Activated CD4-positive, CD25-positive, alpha-beta regulatory T cell treated with anti-CD3 and anti-CD28 coated beads, Interleukin-2, amount 50 U/mL, for 24 hours (primary cell): Measurements from ENCODE around the gene ATP11A.
"Not testable (repeated sequence)": the region's sequence is repeated elsewhere in the genome, so short reads cannot be mapped to it uniquely, and the experiment has no call there.

Source experiments
- ATAC-seq, 2 donors: fragments of 150-1000 bp; cut with Tn5 transposase; one replicate each; pipeline ENCODE4 v1.10.0; 2021; ENCODE audit warnings: mild to moderate bottlenecking in 1 of 2, moderate library complexity in 1 of 2

ATP11A gene

DNA sequence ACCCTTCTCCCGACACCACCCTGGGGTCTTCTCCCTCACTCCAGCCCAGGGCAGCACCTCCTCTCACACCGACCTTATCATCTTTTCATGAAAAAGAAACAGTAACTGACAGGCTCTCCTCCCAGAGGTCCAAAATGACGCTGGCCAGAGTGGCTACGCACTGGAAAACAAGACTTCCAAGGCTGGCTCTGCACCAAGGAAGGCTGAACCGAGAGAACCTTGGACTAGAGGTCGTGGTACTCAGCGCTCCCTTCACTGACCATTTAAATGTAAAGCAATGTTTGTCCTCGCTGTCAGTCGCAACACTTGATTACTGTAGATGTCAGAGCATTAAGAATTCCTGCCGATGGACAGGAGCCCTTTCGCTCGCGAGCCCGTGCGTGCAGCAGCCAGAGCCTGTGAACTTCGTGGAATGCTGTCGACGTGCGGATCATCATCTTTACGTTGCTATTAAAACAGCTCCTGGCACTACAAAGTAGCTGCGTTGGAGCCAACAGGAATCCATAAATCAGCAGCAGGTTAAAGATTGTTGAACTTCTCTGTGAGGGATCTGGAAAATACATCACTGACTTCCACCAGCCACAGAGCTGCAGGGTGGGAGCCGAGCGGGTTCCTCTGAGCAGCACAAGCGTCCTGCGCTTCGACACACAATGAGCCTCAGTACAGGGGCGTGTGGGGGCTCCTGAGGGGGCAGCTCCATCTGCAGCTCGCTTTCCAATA lies 153.7 kb downstream of the ATP11A start:
- ATAC-seq, result no peak

- no peak for ATAC-seq
Observed at GRCh38 chr13:112844411-112844810, 154.6 kb downstream of the ATP11A start.

DNA sequence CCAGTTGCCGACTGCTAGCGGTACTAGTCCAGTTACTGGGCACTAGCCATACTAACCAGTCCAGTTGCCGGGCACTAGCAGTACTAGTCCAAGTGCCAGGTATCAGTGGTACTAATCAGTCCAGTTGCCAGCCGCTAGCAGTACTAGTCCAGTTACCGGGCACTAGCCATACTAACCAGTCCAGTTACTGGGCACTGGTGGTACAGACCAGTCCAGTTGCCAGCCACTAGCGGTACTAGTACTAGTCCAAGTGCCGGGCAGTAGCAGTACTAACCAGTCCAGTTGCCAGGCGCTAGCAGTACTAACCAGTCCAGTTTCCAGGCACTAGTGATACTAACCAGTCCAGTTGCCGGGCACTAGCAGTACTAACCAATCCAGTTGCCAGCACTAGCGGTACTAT lies 155.0 kb downstream of the ATP11A start:
- ATAC-seq, result no peak

GRCh38 chr13:112845511-112846144 lies 155.8 kb downstream of the ATP11A start:
- ATAC-seq, result no peak

DNA sequence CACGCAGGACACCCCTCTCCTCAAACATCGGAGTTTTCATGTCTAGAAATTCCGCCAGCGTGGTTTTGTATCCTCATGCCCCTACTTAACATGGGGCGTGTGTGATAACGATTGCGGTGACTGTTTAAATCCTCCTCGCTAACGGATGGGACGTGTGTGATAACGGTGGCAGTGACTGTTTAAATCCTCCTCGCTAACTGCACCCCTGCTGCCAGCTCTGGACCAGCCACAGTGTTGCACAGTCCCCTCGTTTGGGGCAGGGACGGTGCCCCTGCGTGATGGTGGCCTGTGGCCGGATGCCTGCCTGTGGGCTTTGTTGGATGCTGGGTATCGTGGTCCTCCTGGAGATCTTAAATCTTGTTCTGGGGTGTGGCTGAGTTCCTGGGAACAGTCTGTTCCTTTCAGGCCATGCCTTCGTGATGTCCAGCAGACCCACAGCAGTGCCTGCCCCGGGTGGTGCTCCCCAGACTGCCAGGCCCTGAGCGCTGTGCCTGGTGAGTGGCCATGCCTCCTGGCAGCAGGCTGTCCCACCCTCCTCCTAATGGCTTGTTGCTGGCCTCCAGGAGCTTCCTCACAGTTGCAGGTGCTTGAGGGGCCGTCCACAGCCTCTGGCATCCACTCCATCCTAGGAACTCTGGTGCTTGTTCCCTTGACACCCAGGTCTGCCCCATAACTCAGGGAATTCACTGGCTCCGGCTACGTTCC lies 156.7 kb downstream of the ATP11A start:
- no peak for ATAC-seq

DNA sequence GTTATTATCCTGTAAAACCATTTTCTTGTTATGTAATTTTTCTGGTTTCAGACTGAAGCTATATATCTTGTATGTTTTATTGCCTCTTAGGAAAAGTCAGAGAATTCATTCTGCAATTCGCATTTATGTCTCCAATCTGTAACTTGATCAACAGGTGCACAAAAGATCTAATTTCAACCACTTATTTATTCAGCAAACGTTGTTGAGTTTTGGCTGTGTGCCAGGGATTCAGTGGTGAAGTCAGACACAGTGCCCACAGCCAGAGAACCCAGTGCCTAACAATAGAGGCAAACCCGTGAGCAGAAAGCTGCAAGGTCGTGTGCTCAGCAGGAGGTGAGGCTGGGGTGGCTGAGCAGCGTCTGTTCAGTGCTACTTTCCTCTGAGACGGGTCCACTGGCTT lies 159.7 kb downstream of the ATP11A start:
- no peak for ATAC-seq

DNA sequence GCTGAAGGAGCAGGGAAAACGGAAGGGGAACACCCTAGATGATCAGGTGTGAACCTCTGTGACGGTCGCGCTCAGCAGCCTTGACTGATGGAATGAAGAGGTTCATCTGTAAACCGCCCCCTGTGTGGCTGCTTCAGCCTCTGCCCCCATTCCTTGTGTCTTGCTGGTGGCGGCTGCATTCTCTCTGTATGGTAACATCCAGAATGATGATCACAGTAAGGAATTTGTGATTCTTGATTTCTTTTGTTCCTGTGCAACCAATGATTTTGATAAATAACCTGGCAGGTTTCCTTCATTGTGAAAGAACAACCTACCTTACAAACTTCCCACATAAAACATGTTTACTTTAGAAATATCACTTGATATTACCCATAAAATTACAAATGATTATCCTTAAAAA lies 160.4 kb downstream of the ATP11A start:
- no peak for ATAC-seq

- ATAC-seq, result no peak
Observed at GRCh38 chr13:112851107-112852038, 161.5 kb downstream of the ATP11A start.

- no peak for ATAC-seq
Observed at GRCh38 chr13:112852392-112852791, 162.6 kb downstream of the ATP11A start.

- no peak for ATAC-seq
Observed at GRCh38 chr13:112852808-112853207, 163.0 kb downstream of the ATP11A start.

- ATAC-seq, result no peak
Observed at GRCh38 chr13:112854321-112854720, 164.5 kb downstream of the ATP11A start.

- ATAC-seq, result no peak
Observed at GRCh38 chr13:112855859-112856258, 166.0 kb downstream of the ATP11A start.

- no peak for ATAC-seq
Observed at GRCh38 chr13:112857914-112858490, 168.2 kb downstream of the ATP11A start.

GRCh38 chr13:112859128-112859816 lies 169.4 kb downstream of the ATP11A start:
- no peak for ATAC-seq

GRCh38 chr13:112859817-112860190 lies 170.0 kb downstream of the ATP11A start:
- ATAC-seq, result no peak

DNA sequence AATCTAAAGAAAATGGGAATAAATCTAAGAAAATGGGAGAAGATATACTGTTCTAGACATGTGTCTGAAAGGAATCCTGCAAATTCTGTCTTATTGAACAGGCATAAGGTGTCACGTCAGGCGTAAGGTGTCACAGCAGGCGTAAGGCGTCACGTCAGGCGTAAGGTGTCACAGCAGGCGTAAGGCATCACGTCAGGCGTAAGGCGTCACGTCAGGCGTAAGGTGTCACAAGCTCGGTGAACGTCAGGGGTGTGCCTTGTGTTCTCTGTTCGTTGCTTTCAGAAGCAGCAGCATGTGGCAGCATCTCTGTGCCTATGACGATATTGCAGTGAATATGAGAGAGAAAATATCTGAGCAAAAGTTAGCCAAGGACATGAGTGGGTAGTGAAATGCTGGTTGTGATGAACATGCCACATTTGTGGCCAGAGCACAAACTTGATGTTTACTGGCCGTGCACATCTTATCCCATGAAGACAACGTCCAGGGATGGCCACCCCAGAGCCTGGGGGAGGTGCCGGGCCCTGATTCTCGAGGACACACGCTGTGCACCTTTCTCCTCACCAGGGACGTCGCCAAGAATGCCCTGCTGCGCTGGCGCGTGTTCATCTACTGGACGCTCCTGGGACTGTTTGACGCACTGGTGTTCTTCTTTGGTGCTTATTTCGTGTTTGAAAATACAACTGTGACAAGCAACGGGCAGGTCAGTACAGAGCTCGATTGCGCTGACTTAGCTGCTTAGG lies 172.2 kb downstream of the ATP11A start:
- no peak for ATAC-seq

DNA sequence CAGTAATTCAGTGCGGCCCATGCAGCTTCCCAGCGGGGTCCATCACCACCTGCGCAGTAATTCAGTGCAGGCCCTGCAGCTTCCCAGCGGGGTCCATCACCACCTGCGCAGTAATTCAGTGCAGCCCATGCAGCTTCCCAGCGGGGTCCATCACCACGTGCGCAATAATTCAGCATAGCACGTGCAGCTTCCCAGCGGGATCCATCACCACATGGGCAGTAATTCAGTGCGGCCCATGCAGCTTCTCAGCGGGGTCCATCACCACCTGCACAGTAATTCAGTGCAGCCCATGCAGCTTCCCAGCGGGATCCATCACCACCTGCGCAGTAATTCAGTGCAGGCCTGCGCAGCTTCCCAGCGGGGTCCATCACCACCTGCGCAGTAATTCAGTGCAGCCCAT lies 173.5 kb downstream of the ATP11A start:
- not testable (repeated sequence) for ATAC-seq

- ATAC-seq, result not testable (repeated sequence)
Observed at GRCh38 chr13:112865478-112865877, 175.6 kb downstream of the ATP11A start.

DNA sequence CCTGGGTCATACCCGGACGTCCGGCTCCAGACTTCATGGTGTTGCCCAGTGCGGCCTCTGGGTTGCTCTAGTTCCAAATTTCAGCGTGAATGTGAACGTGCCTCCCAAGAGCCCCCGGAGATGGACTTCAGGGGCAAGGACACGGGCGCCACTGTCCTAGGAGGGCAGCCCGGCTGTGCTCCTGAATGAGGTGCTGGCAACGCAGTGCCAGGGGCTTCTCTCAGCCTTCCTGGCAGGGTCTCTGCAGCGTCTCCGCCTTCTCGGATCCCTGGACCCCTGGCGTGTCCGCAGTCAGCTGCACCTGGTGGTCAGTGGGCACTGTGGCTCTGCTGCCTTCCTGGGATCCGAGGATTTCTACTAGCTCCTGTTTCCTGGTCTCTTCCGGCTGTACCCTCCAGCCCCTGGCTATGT lies 177.5 kb downstream of the ATP11A start:
- ATAC-seq, result no peak

- no peak for ATAC-seq
Observed at GRCh38 chr13:112868308-112868707, 178.5 kb downstream of the ATP11A start.
